Hepatocyte (in vitro differentiated cells): ENCODE results near the gene DDX11.
"Not testable (repeated sequence)": the region's sequence is repeated elsewhere in the genome, so short reads cannot be mapped to it uniquely, and the experiment has no call there.

Experiments used
- EZH2 ChIP-seq: fragments of 200-600 bp; sonication (generic); IDR thresholded peaks from 2 replicates; pipeline ENCODE4 v1.6.1; 2016; ENCODE audit warnings: antibody characterized with exemption, mild to moderate bottlenecking, borderline replicate concordance
- EZH2phosphoT487 ChIP-seq: fragments of 200-600 bp; sonication (generic); IDR thresholded peaks from one replicate; pipeline ENCODE4 v1.6.1; 2018; ENCODE audit warnings: antibody characterized with exemption, mild to moderate bottlenecking, low read depth, moderate library complexity; ENCODE audit not compliant: unreplicated experiment, severe bottlenecking
- TF ChIP-seq, protein P1 (sequence below): fragments of 200-600 bp; sonication (generic); IDR thresholded peaks from 2 replicates; pipeline ENCODE4 v1.5.1; 2016; ENCODE audit warnings: antibody characterized with exemption, mild to moderate bottlenecking; ENCODE audit not compliant: poor library complexity

GRCh38 chr12:31147415-31147814, 73.8 kb downstream of the DDX11 start:
- TF ChIP-seq EZH2phosphoT487, EZH2: not testable (repeated sequence)
- TF ChIP-seq, protein P1, sequence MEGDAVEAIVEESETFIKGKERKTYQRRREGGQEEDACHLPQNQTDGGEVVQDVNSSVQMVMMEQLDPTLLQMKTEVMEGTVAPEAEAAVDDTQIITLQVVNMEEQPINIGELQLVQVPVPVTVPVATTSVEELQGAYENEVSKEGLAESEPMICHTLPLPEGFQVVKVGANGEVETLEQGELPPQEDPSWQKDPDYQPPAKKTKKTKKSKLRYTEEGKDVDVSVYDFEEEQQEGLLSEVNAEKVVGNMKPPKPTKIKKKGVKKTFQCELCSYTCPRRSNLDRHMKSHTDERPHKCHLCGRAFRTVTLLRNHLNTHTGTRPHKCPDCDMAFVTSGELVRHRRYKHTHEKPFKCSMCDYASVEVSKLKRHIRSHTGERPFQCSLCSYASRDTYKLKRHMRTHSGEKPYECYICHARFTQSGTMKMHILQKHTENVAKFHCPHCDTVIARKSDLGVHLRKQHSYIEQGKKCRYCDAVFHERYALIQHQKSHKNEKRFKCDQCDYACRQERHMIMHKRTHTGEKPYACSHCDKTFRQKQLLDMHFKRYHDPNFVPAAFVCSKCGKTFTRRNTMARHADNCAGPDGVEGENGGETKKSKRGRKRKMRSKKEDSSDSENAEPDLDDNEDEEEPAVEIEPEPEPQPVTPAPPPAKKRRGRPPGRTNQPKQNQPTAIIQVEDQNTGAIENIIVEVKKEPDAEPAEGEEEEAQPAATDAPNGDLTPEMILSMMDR, result not testable (repeated sequence)
